ENCODE results near the gene APH1A. TPM values are rescaled to one million over a fixed set of nuclear protein-coding genes. Genes with fewer than 3 reads are reported as not detected.
"Not testable (repeated sequence)": the region's sequence is repeated elsewhere in the genome, so short reads cannot be mapped to it uniquely, and the experiment has no call there.

APH1A gene
- total and polyA plus RNA-seq, 9 of the 15 experiments (the other 6 are each of a cell fraction or from before 2014, with no cell fraction given) = 5.6 to 123 (median 77.0) TPM

- TF ChIP-seq ZFP36 (IDR thresholded peaks at IDR 0.05; ENCODE audit: low read depth, low read length, partially characterized antibody) (no peak), NCOA6 (IDR thresholded peaks at IDR 0.05) (no peak), HMG20B (CRISPR knock-in tag; IDR thresholded peaks at IDR 0.05) (no peak)
- TF ChIP-seq, protein P1, sequence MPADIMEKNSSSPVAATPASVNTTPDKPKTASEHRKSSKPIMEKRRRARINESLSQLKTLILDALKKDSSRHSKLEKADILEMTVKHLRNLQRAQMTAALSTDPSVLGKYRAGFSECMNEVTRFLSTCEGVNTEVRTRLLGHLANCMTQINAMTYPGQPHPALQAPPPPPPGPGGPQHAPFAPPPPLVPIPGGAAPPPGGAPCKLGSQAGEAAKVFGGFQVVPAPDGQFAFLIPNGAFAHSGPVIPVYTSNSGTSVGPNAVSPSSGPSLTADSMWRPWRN (IDR thresholded peaks at IDR 0.05; ENCODE audit: low read depth) = no peak
- TF ChIP-seq, protein P2, sequence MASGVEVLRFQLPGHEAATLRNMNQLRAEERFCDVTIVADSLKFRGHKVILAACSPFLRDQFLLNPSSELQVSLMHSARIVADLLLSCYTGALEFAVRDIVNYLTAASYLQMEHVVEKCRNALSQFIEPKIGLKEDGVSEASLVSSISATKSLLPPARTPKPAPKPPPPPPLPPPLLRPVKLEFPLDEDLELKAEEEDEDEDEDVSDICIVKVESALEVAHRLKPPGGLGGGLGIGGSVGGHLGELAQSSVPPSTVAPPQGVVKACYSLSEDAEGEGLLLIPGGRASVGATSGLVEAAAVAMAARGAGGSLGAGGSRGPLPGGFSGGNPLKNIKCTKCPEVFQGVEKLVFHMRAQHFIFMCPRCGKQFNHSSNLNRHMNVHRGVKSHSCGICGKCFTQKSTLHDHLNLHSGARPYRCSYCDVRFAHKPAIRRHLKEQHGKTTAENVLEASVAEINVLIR (CRISPR knock-in tag; IDR thresholded peaks at IDR 0.05) = peak; percentile 79
Measured at GRCh38 chr1:150268705-150269403, at the start of gene APH1A (continued).

DNA sequence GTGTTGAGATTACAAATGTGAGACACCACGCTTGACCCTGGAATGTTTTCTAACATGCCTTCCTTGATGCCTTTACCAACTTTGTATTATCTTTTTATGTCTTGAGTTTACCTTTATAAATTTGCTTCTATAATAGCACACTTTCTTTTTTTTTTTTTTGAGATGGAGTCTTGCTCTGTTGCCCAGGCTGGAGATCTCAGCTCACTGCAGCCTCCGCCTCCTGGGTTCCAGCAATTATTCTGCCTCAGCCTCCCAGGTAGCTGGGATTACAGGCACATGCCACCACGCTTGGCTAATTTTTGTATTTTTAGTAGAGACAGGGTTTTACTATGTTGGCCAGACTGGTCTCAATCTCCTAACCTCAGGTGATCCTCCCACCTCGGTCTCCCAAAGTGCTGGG is 45.9 kb upstream of the APH1A start:
- H2AFZ ChIP-seq (ENCODE audit: low read depth, low read length); H3K9me3 ChIP-seq (replicated peaks; ENCODE audit: control insufficient read depth, insufficient read depth, low read depth, low read length); H3K27ac ChIP-seq (ENCODE audit: extremely low read depth, low read depth, low read length); H3K27me3 ChIP-seq (ENCODE audit: control insufficient read depth in 2 of 2, insufficient read depth in 2 of 2, low read length in 2 of 2); H3K4me3 ChIP-seq; H3K4me1 ChIP-seq (replicated peaks in 1 of 2; ENCODE audit: control insufficient read depth in 2 of 2, insufficient read depth in 2 of 2, low read length in 2 of 2); in situ Hi-C loops (cut with MboI); H3K9me1 ChIP-seq (ENCODE audit: control insufficient read depth, insufficient read depth, low read length); H3K36me3 ChIP-seq (ENCODE audit: control insufficient read depth, insufficient read depth, low read length); H4K20me1 ChIP-seq (replicated peaks; ENCODE audit: control insufficient read depth, insufficient read depth, low read length); intact Hi-C loops (cut with micrococcal nuclease); H3K4me2 ChIP-seq (ENCODE audit: insufficient read depth, low read length); ATAC-seq; FAIRE-seq; BruUV-seq (replicated peaks); CTCF ChIA-PET (ENCODE audit: low intra/inter-chr PET ratio); H3K9ac ChIP-seq (ENCODE audit: insufficient read depth in 1 of 2, low read depth in 2 of 2, low read length in 2 of 2); H3K79me2 ChIP-seq (ENCODE audit: control insufficient read depth, insufficient read depth, low read length); DNase-seq (ENCODE audit: extremely low read depth in 1 of 4, low spot score in 3 of 4): not testable (repeated sequence)
- TF ChIP-seq ZNF121 (CRISPR knock-in tag; conservative IDR thresholded peaks at IDR 0.05) = peak; percentile 61
- WGBS (ENCODE audit: insufficient coverage, low coverage, missing lambda C conversion rate) = 74% methylated on average over 4 of the region's 4 CpGs
- POLR2A ChIA-PET = interaction anchor here (1.0 to 1.3 kb wide), 2 partner anchors 16 to 42 kb away, joined by 3 read pairs; partner anchors contain the start of gene C1orf54

Data from K562 (cell line).